ENCODE measurements around the gene HDAC3. TPM values are rescaled to one million over a fixed set of nuclear protein-coding genes. Genes with fewer than 3 reads are reported as not detected.

Gene HDAC3
- total RNA-seq, 1 donor from 2014 or later, result 84.9 TPM

- H3K9me3 Mint-ChIP-seq (ENCODE audit: unreplicated experiment), result no peaks in the 10 kb centered on the region
- TF ChIP-seq CTCF (IDR thresholded peaks at IDR 0.05; ENCODE audit: unreplicated experiment), result no peak
- no peak for DNase-seq (ENCODE audit: low spot score)
- H3K36me3 Mint-ChIP-seq (ENCODE audit: low read depth, unreplicated experiment), result peaks cover 52% of the 10 kb centered on the region
- H3K27ac Mint-ChIP-seq (ENCODE audit: unreplicated experiment), result peak overlapping the region; percentile 19
- peaks cover 9% of the 10 kb centered on the region for H3K27me3 Mint-ChIP-seq (ENCODE audit: unreplicated experiment)
- peaks cover 20% of the 10 kb centered on the region for H3K4me1 Mint-ChIP-seq (ENCODE audit: unreplicated experiment)
- H3K4me3 Mint-ChIP-seq (ENCODE audit: unreplicated experiment), result peak overlapping the region; percentile 38
Measured at GRCh38 chr5:141662028-141662427, 25.4 kb upstream of the HDAC3 start.

DNA sequence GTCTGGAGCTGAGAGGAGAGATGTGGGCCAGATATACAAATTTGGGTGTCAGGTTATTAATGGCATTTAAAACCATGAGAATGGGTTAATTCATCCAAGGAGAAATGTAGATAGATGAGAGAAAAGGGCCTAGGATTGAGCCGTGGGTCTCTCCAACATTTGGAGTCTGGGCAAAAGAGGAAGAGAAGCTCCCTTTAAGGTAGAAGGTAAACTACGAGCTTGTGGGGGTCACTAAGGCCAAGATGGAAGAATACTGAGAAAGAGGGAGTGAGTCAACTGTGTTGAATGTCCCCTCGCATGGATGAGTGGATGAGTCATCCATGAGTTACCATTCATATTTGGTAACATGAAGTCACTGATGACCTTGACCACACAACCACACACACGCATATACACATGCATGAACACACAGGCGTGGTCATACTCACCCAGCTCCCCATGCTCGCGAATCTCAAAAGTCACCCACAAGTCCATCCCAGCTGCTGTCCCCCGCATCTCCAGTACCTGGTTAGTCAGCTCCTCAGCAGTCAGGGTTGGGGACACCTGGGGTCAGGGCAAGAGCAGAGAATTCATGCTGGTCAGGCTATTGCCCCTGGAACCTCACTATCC is 21.4 kb upstream of the HDAC3 start:
- H3K4me3 Mint-ChIP-seq (ENCODE audit: unreplicated experiment), result peak overlapping the region; percentile 70
- H3K27ac Mint-ChIP-seq (ENCODE audit: unreplicated experiment), result no peak overlapping the region
- no peak for DNase-seq (ENCODE audit: low spot score)
- H3K9me3 Mint-ChIP-seq (ENCODE audit: unreplicated experiment), result no peaks in the 10 kb centered on the region
- peaks cover 14% of the 10 kb centered on the region for H3K4me1 Mint-ChIP-seq (ENCODE audit: unreplicated experiment)
- TF ChIP-seq CTCF (IDR thresholded peaks at IDR 0.05; ENCODE audit: unreplicated experiment), result no peak
- H3K36me3 Mint-ChIP-seq (ENCODE audit: low read depth, unreplicated experiment), result peaks cover 80% of the 10 kb centered on the region
- peaks cover 19% of the 10 kb centered on the region for H3K27me3 Mint-ChIP-seq (ENCODE audit: unreplicated experiment)

GRCh38 chr5:141657404-141657803 is 20.8 kb upstream of the HDAC3 start:
- Mint-ChIP-seq H3K9me3 (ENCODE audit: unreplicated experiment) (no peaks in the 10 kb centered on the region), H3K4me3 (ENCODE audit: unreplicated experiment) (peak overlapping the region; percentile 70), H3K27me3 (ENCODE audit: unreplicated experiment) (peaks cover 21% of the 10 kb centered on the region), H3K36me3 (ENCODE audit: low read depth, unreplicated experiment) (peaks cover 83% of the 10 kb centered on the region), H3K27ac (ENCODE audit: unreplicated experiment) (no peak overlapping the region), H3K4me1 (ENCODE audit: unreplicated experiment) (peaks cover 18% of the 10 kb centered on the region)
- no peak for TF ChIP-seq CTCF (IDR thresholded peaks at IDR 0.05; ENCODE audit: unreplicated experiment)
- DNase-seq (ENCODE audit: low spot score), result no peak

- Mint-ChIP-seq H3K4me1 (ENCODE audit: unreplicated experiment) (peaks cover 25% of the 10 kb centered on the region), H3K36me3 (ENCODE audit: low read depth, unreplicated experiment) (peaks cover 81% of the 10 kb centered on the region), H3K9me3 (ENCODE audit: unreplicated experiment) (no peaks in the 10 kb centered on the region), H3K27ac (ENCODE audit: unreplicated experiment) (no peak overlapping the region), H3K4me3 (ENCODE audit: unreplicated experiment) (peak overlapping the region; percentile 84), H3K27me3 (ENCODE audit: unreplicated experiment) (peaks cover 21% of the 10 kb centered on the region)
- TF ChIP-seq CTCF (IDR thresholded peaks at IDR 0.05; ENCODE audit: unreplicated experiment), result no peak
- DNase-seq (ENCODE audit: low spot score), result no peak
Measured at GRCh38 chr5:141656396-141656795, 19.7 kb upstream of the HDAC3 start.

- H3K36me3 Mint-ChIP-seq (ENCODE audit: low read depth, unreplicated experiment), result peaks cover 75% of the 10 kb centered on the region
- peaks cover 22% of the 10 kb centered on the region for H3K27me3 Mint-ChIP-seq (ENCODE audit: unreplicated experiment)
- DNase-seq (ENCODE audit: low spot score), result no peak
- H3K4me3 Mint-ChIP-seq (ENCODE audit: unreplicated experiment), result peak overlapping the region; percentile 56
- no peak for TF ChIP-seq CTCF (IDR thresholded peaks at IDR 0.05; ENCODE audit: unreplicated experiment)
- no peaks in the 10 kb centered on the region for H3K9me3 Mint-ChIP-seq (ENCODE audit: unreplicated experiment)
- peaks cover 26% of the 10 kb centered on the region for H3K4me1 Mint-ChIP-seq (ENCODE audit: unreplicated experiment)
- no peak overlapping the region for H3K27ac Mint-ChIP-seq (ENCODE audit: unreplicated experiment)
Measured at GRCh38 chr5:141655020-141655419, 18.4 kb upstream of the HDAC3 start.

Measured in endothelial cell (in vitro differentiated cells).